ENCODE results near the gene TPM1. TPM values are rescaled to one million over a fixed set of nuclear protein-coding genes. Genes with fewer than 3 reads are reported as not detected.

The TPM1 gene
- polyA plus RNA-seq, 2 donors, result 135 to 322 TPM

GRCh38 chr15:63039811-63040210 is 2.7 kb upstream of the TPM1 start:
- no peak overlapping the region for H3K27ac ChIP-seq (ENCODE audit: low read depth in 2 of 2, low read length in 1 of 2)
- 91% methylated on average over 4 of the region's 4 CpGs for WGBS, 2 donors
- H3K4me1 ChIP-seq (ENCODE audit: control insufficient read depth in 2 of 2, insufficient read depth in 2 of 2, low read length in 1 of 2), result peaks cover 5 to 11% of the 10 kb centered on the region in 2 donors
- H3K9me3 ChIP-seq (ENCODE audit: control insufficient read depth in 2 of 2, insufficient read depth in 1 of 2, low read depth in 1 of 2, low read length in 1 of 2), result no peaks in the 10 kb centered on the region
- no peaks in the 10 kb centered on the region for H3K36me3 ChIP-seq (ENCODE audit: control insufficient read depth in 2 of 2, insufficient read depth in 2 of 2, low read length in 1 of 2)
- H3K4me3 ChIP-seq (ENCODE audit: low read depth in 1 of 2, low read length in 2 of 2), result no peak overlapping the region
- H3K27me3 ChIP-seq (ENCODE audit: control insufficient read depth in 1 of 2, insufficient read depth in 2 of 2, low read length in 2 of 2), result peaks cover 0 to 11% of the 10 kb centered on the region in 2 donors

DNA sequence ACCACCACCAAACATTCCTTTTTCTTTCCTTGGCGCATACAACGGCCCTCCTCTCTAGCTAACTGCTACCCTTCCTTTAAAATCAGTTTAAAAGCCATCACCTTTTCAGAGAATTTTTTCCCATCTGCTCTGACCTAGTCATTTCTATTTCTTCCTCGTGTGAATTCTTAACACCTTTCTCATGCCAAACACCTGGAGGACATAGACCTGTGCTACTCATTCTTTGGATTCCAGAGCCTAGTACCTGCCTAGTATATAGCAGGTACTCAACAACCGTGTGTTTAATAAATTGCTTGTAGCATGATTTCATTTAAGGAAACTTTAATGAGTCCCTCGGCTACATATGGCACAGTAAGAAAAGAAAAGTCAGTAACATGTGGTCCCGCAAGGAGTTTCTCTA is 2.0 kb upstream of the TPM1 start:
- H3K27me3 ChIP-seq (ENCODE audit: control insufficient read depth in 1 of 2, insufficient read depth in 2 of 2, low read length in 2 of 2), result peaks cover 0 to 11% of the 10 kb centered on the region in 2 donors
- 81% methylated on average over 6 of the region's 6 CpGs for WGBS, 2 donors

GRCh38 chr15:63040954-63041353 is 1.6 kb upstream of the TPM1 start:
- H3K4me3 ChIP-seq (ENCODE audit: low read depth in 1 of 2, low read length in 2 of 2), result no peak overlapping the region
- WGBS, 2 donors, result 71 to 75% methylated on average over 6 of the region's 6 CpGs

More for the DNA sequence above, 2.0 kb upstream of the TPM1 start:
- Histone ChIP-seq H3K36me3 (ENCODE audit: control insufficient read depth in 2 of 2, insufficient read depth in 2 of 2, low read length in 1 of 2) (no peaks in the 10 kb centered on the region), H3K4me3 (ENCODE audit: low read depth in 1 of 2, low read length in 2 of 2) (no peak overlapping the region), H3K4me1 (ENCODE audit: control insufficient read depth in 2 of 2, insufficient read depth in 2 of 2, low read length in 1 of 2) (peaks cover 5 to 11% of the 10 kb centered on the region in 2 donors), H3K9me3 (ENCODE audit: control insufficient read depth in 2 of 2, insufficient read depth in 1 of 2, low read depth in 1 of 2, low read length in 1 of 2) (no peaks in the 10 kb centered on the region), H3K27ac (ENCODE audit: low read depth in 2 of 2, low read length in 1 of 2) (no peak overlapping the region)

DNA sequence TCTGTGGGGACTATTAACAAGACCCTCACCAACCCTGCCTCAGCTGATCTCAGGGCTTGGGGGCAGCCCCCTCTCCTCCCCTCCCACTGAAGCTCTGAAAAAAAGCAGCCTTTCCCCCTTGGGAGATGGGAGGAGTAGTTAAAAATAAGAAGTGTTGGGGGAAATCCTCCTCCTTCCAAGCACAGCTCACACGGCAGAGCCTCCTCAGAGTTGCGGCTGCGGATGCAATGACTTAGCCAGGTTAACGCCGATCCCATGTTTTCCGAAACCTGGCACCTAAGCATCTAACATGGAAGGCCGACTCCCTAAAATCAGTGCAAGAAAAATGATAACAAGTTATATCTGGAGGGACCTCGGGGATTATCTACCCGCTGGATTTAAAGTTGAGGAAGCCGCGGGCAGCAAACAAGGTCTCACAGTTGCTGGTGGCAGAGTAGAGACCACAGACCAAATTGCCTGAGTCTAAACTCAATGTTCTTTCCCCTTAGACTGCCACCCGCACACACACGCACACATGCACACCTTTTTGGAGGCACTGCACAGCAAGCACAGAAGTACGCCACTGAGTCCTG is 1.1 kb upstream of the TPM1 start:
- Histone ChIP-seq H3K4me3 (ENCODE audit: low read depth in 1 of 2, low read length in 2 of 2) (peak overlapping the region; percentile 42 to 52), H3K9me3 (ENCODE audit: control insufficient read depth in 2 of 2, insufficient read depth in 1 of 2, low read depth in 1 of 2, low read length in 1 of 2) (no peaks in the 10 kb centered on the region)

More at GRCh38 chr15:63040954-63041353, 1.6 kb upstream of the TPM1 start:
- H3K4me1 ChIP-seq (ENCODE audit: control insufficient read depth in 2 of 2, insufficient read depth in 2 of 2, low read length in 1 of 2), result peaks cover 5 to 11% of the 10 kb centered on the region in 2 donors
- H3K27ac ChIP-seq (ENCODE audit: low read depth in 2 of 2, low read length in 1 of 2), result peak overlapping the region in 1 of 2 donors; percentile 47
- no peaks in the 10 kb centered on the region for H3K9me3 ChIP-seq (ENCODE audit: control insufficient read depth in 2 of 2, insufficient read depth in 1 of 2, low read depth in 1 of 2, low read length in 1 of 2)
- peaks cover 0 to 11% of the 10 kb centered on the region in 2 donors for H3K27me3 ChIP-seq (ENCODE audit: control insufficient read depth in 1 of 2, insufficient read depth in 2 of 2, low read length in 2 of 2)
- no peaks in the 10 kb centered on the region for H3K36me3 ChIP-seq (ENCODE audit: control insufficient read depth in 2 of 2, insufficient read depth in 2 of 2, low read length in 1 of 2)

GRCh38 chr15:63042877-63043334 is 359 bp downstream of the TPM1 start:
- WGBS, 2 donors, result 1 to 2% methylated on average over 27 to 31 of the region's 31 CpGs
- H3K9me3 ChIP-seq (ENCODE audit: control insufficient read depth in 2 of 2, insufficient read depth in 1 of 2, low read depth in 1 of 2, low read length in 1 of 2), result no peaks in the 10 kb centered on the region
- peaks cover 0 to 11% of the 10 kb centered on the region in 2 donors for H3K27me3 ChIP-seq (ENCODE audit: control insufficient read depth in 1 of 2, insufficient read depth in 2 of 2, low read length in 2 of 2)
- peak overlapping the region; percentile 52 to 61 for H3K4me3 ChIP-seq (ENCODE audit: low read depth in 1 of 2, low read length in 2 of 2)
- no peaks in the 10 kb centered on the region for H3K36me3 ChIP-seq (ENCODE audit: control insufficient read depth in 2 of 2, insufficient read depth in 2 of 2, low read length in 1 of 2)
- peak overlapping the region; percentile 74 to 88 for H3K27ac ChIP-seq (ENCODE audit: low read depth in 2 of 2, low read length in 1 of 2)
- H3K4me1 ChIP-seq (ENCODE audit: control insufficient read depth in 2 of 2, insufficient read depth in 2 of 2, low read length in 1 of 2), result peaks cover 5 to 11% of the 10 kb centered on the region in 2 donors

More for the DNA sequence above, 1.1 kb upstream of the TPM1 start:
- Histone ChIP-seq H3K4me1 (ENCODE audit: control insufficient read depth in 2 of 2, insufficient read depth in 2 of 2, low read length in 1 of 2) (peaks cover 5 to 11% of the 10 kb centered on the region in 2 donors), H3K27ac (ENCODE audit: low read depth in 2 of 2, low read length in 1 of 2) (peak overlapping the region in 1 of 2 donors; percentile 84), H3K27me3 (ENCODE audit: control insufficient read depth in 1 of 2, insufficient read depth in 2 of 2, low read length in 2 of 2) (peaks cover 0 to 11% of the 10 kb centered on the region in 2 donors), H3K36me3 (ENCODE audit: control insufficient read depth in 2 of 2, insufficient read depth in 2 of 2, low read length in 1 of 2) (no peaks in the 10 kb centered on the region)
- WGBS, 2 donors, result 66 to 71% methylated on average over 14 of the region's 14 CpGs

DNA sequence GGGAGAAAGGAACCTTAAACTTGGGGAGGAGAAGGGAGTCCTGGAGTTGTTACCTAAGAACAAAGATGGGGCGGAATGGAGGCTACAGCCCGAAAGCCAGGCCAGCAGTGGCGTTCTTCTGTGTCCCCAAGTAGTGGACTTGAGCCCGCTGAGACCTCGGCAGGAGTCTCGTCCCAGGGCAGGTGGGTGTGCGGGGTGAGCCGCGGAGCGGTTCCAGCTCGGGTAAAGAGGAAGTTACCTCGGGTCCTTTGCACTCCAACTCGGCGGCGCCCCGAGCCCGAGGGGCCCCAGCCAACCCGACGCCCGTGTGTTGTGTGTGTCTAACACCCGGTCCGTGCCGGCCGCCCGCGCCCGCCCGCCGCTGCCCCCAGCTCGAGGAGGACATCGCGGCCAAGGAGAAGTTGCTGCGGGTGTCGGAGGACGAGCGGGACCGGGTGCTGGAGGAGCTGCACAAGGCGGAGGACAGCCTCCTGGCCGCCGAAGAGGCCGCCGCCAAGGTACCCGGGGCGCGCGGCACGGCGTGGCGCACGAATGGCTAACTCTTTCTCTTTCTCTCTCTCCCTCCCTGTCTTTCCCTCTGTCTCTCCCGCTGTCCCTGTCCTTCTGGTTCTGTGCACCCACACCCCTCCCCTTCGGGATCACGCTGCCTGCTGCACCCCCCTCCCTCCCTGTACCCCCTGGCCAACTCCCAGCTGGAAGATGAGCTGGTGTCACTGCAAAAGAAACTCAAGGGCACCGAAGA is 959 bp downstream of the TPM1 start:
- Histone ChIP-seq H3K4me3 (ENCODE audit: low read depth in 1 of 2, low read length in 2 of 2) (peak overlapping the region; percentile 52 to 61), H3K27ac (ENCODE audit: low read depth in 2 of 2, low read length in 1 of 2) (peak overlapping the region; percentile 74 to 88), H3K4me1 (ENCODE audit: control insufficient read depth in 2 of 2, insufficient read depth in 2 of 2, low read length in 1 of 2) (peaks cover 5 to 11% of the 10 kb centered on the region in 2 donors), H3K27me3 (ENCODE audit: control insufficient read depth in 1 of 2, insufficient read depth in 2 of 2, low read length in 2 of 2) (peaks cover 0 to 11% of the 10 kb centered on the region in 2 donors), H3K9me3 (ENCODE audit: control insufficient read depth in 2 of 2, insufficient read depth in 1 of 2, low read depth in 1 of 2, low read length in 1 of 2) (no peaks in the 10 kb centered on the region), H3K36me3 (ENCODE audit: control insufficient read depth in 2 of 2, insufficient read depth in 2 of 2, low read length in 1 of 2) (no peaks in the 10 kb centered on the region)
- WGBS, 2 donors, result 1% methylated on average over 46 to 54 of the region's 54 CpGs

GRCh38 chr15:63044077-63044644 is 1.6 kb downstream of the TPM1 start:
- no peaks in the 10 kb centered on the region for H3K9me3 ChIP-seq (ENCODE audit: control insufficient read depth in 2 of 2, insufficient read depth in 1 of 2, low read depth in 1 of 2, low read length in 1 of 2)
- no peaks in the 10 kb centered on the region for H3K36me3 ChIP-seq (ENCODE audit: control insufficient read depth in 2 of 2, insufficient read depth in 2 of 2, low read length in 1 of 2)
- H3K4me1 ChIP-seq (ENCODE audit: control insufficient read depth in 2 of 2, insufficient read depth in 2 of 2, low read length in 1 of 2), result peaks cover 5 to 11% of the 10 kb centered on the region in 2 donors
- peak overlapping the region; percentile 74 to 88 for H3K27ac ChIP-seq (ENCODE audit: low read depth in 2 of 2, low read length in 1 of 2)
- WGBS, 2 donors, result 58% methylated on average over 7 of the region's 7 CpGs
- H3K27me3 ChIP-seq (ENCODE audit: control insufficient read depth in 1 of 2, insufficient read depth in 2 of 2, low read length in 2 of 2), result peaks cover 0 to 11% of the 10 kb centered on the region in 2 donors
- peak overlapping the region; percentile 52 to 61 for H3K4me3 ChIP-seq (ENCODE audit: low read depth in 1 of 2, low read length in 2 of 2)

DNA sequence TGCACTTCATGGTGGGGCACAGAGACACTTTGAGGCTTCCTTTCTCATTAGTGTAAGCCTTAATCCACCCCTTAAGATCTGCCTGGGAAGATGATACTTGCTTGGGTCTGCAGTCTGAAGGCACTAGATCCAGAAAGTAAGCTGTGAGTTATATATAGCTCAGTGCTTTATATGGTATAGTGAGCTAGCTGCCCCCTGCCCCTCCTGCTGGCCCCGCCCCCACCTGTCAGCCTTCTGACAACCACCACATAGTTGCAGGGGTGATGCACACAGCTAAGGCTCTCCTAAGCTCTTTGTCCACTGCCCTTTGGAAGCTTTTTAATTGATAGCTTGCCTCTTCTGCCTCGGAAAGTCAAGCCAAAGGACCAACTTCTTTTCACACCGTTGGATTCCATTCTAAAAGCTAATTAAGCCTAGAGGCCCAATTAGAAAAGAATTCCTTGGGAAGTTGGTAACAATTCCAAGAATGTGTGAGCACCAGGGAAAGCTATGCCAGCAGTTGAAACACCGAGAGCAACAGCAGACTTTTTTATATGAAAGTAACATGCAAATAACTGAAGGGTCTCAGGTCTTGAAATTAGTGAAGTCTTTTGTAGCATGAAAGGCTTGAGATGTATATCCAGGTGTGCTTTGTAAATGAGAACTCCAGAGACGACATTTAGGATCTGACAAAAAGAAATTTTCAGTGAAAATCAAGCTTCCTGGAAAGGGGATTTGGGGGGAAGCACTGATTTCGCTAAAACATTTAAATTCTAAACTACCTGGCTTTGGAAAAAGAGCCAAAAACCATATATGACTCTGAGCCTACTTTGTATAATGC is 2.3 kb downstream of the TPM1 start:
- H3K4me3 ChIP-seq (ENCODE audit: low read depth in 1 of 2, low read length in 2 of 2), result peak overlapping the region; percentile 52 to 61
- peak overlapping the region; percentile 33 to 88 for H3K27ac ChIP-seq (ENCODE audit: low read depth in 2 of 2, low read length in 1 of 2)
- H3K9me3 ChIP-seq (ENCODE audit: control insufficient read depth in 2 of 2, insufficient read depth in 1 of 2, low read depth in 1 of 2, low read length in 1 of 2), result no peaks in the 10 kb centered on the region
- H3K36me3 ChIP-seq (ENCODE audit: control insufficient read depth in 2 of 2, insufficient read depth in 2 of 2, low read length in 1 of 2), result no peaks in the 10 kb centered on the region
- 49 to 54% methylated on average over 6 of the region's 6 CpGs for WGBS, 2 donors
- peaks cover 5 to 11% of the 10 kb centered on the region in 2 donors for H3K4me1 ChIP-seq (ENCODE audit: control insufficient read depth in 2 of 2, insufficient read depth in 2 of 2, low read length in 1 of 2)
- H3K27me3 ChIP-seq (ENCODE audit: control insufficient read depth in 1 of 2, insufficient read depth in 2 of 2, low read length in 2 of 2), result peaks cover 0 to 11% of the 10 kb centered on the region in 2 donors

GRCh38 chr15:63045465-63045840 is 2.9 kb downstream of the TPM1 start:
- H3K27ac ChIP-seq (ENCODE audit: low read depth in 2 of 2, low read length in 1 of 2), result peak overlapping the region in 1 of 2 donors; percentile 48
- peaks cover 0 to 11% of the 10 kb centered on the region in 2 donors for H3K27me3 ChIP-seq (ENCODE audit: control insufficient read depth in 1 of 2, insufficient read depth in 2 of 2, low read length in 2 of 2)
- no peaks in the 10 kb centered on the region for H3K9me3 ChIP-seq (ENCODE audit: control insufficient read depth in 2 of 2, insufficient read depth in 1 of 2, low read depth in 1 of 2, low read length in 1 of 2)
- H3K4me3 ChIP-seq (ENCODE audit: low read depth in 1 of 2, low read length in 2 of 2), result peak overlapping the region in 1 of 2 donors; percentile 52
- WGBS, 2 donors, result 53 to 58% methylated on average over 3 of the region's 3 CpGs
- H3K36me3 ChIP-seq (ENCODE audit: control insufficient read depth in 2 of 2, insufficient read depth in 2 of 2, low read length in 1 of 2), result no peaks in the 10 kb centered on the region
- H3K4me1 ChIP-seq (ENCODE audit: control insufficient read depth in 2 of 2, insufficient read depth in 2 of 2, low read length in 1 of 2), result peaks cover 5 to 15% of the 10 kb centered on the region in 2 donors
